Hair follicular keratinocyte (primary cell): ENCODE measurements around the gene MTRF1. TPM values are rescaled to one million over a fixed set of nuclear protein-coding genes. Genes with fewer than 3 reads are reported as not detected.

ENCODE experiments used
- total RNA-seq: library from RNA; depleted of rRNA; stranded (reverse); fragments of >200 nt; gene quantifications from 2 replicates; pipeline ENCODE4 v1.2.3, GENCODE V29; 2015

The MTRF1 gene, protein sequence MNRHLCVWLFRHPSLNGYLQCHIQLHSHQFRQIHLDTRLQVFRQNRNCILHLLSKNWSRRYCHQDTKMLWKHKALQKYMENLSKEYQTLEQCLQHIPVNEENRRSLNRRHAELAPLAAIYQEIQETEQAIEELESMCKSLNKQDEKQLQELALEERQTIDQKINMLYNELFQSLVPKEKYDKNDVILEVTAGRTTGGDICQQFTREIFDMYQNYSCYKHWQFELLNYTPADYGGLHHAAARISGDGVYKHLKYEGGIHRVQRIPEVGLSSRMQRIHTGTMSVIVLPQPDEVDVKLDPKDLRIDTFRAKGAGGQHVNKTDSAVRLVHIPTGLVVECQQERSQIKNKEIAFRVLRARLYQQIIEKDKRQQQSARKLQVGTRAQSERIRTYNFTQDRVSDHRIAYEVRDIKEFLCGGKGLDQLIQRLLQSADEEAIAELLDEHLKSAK
- 5.0 and 5.4 TPM in 2 replicates for total RNA-seq

DNA sequence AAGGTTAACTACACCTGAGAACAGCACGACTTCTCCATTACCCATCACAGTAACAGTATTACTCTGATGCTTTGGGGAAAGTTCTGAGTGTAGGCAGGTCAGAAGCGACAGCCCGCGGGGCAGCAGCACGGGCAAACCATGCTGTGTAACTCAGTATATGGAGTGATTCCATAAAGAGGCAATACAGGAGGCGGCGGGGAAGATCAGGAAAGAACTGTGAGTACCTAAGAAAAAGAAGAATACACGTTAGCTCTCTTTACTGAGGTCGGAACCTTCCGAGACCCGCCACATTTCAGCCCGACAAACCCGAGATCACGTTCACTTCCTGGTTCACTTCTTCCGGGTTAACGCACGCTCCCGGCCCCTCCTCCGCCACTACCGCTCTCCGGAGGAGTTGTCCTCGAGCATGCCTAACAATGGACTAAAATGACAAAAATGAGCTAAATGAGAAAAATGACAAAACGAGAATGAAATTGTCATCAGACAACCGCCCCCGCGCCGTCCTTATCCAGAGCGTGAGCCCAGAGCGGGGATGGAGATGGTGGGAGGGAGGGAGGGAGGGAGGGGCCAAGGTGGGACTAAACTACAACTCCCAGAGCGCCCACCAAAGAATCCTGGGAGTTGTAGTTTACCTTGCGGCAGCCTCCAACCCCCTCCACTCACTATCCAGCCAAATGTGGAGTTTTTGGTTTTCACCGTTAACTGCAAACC lies at the start of gene MTRF1:
Gene MTRF1, minus strand, starts transcription at position 316 of the 711 bp plus-strand sequence. CDS start 2,669 bp downstream, outside the sequence.

DNA sequence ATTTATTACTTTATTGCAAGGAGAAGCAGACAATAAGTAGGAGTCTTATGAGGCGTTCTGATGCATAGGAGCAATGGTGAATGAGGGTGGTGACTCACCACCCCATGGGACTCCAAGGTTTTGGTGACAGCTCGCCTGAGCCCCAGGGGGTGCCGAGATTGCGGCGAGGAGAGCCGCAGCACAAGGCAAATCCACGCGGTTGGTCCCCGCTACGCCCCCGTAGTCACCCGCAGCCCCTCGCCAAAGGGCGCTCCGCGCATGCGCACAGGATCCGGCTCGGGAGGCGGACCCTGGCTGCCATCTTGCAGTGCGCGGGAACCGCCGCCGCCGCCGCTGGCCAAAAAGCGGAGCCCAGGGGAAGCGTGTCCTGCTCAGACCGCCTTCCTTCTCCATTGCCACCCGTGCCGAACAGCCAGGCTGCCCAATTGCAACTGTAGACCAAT lies 47.6 kb upstream of the MTRF1 start, which contains the start of gene NAA16:
Gene NAA16, plus strand, starts transcription at position 305 of the 443 bp plus-strand sequence. CDS start 262 bp downstream, outside the sequence.

DNA sequence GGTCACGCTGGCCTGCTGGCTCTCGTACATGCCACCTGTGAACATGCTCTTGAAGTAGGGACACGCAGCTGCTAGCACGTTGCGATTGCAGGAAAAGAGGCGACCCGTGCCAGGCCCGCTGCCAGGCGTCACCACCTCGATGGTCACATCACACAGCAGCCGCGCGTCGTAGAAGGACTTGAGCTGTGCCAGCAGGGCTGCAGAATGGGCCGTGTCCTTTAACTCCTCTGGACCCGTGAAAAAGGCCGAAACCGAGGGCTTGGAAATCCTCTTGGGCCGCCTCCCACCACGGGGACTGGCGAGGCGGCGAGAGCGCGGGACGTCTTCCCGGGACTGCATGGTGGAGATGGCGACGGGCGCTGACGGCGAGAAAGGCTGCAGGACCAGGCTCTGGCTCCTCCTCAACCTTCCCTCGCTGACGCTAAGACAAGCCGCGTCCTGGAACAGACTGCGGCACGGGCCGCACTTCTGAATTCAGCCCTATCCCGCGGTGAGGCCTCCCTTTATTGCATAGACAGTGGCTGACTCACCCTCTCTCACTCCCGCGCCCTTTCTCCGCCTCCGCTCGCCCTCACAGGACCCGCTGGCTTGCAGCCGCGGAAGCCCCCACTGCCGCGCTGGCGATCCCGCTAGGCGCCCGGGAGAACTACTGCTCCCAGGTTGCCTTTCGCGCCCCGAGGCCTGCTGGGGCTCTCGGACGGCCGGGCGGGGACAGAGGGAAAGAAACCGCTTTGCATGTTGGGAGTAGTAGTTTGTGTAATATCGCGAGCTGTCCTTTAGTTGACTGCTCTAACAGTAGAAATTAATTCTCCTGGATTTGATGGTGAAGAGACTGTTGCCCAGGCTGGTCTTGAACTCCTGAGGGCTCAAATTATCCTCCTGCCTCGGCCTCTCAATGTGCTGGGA lies 69.2 kb downstream of the MTRF1 start, which contains the start of gene KBTBD7:
Gene KBTBD7, minus strand, starts transcription at position 651 of the 906 bp plus-strand sequence. Its CDS starts 312 bp downstream, at position 339.

Other genes with a start within 250 kb of the MTRF1 start
- gene ELF1, start 244.3 kb downstream of the MTRF1 start, total RNA-seq: 20.2 and 30.8 TPM in 2 replicates
- gene WBP4, start 202.1 kb downstream of the MTRF1 start, total RNA-seq: 7.1 and 7.3 TPM in 2 replicates
- 6.3 and 6.8 TPM in 2 replicates for gene KBTBD6, start 130.8 kb downstream of the MTRF1 start, total RNA-seq
- gene KBTBD7, start 69.0 kb downstream of the MTRF1 start, total RNA-seq: 2.8 and 3.0 TPM in 2 replicates
- 3.8 and 4.5 TPM in 2 replicates for gene NAA16, start 47.7 kb upstream of the MTRF1 start, total RNA-seq
- gene RGCC, start 194.0 kb upstream of the MTRF1 start, total RNA-seq: 5.9 and 11.2 TPM in 2 replicates